Lower leg skin (tissue), 3 donors: ENCODE measurements around the gene OGN.

Experiments
- POLR2A ChIP-seq, 2 donors: fragments of 450-650 bp; IDR thresholded peaks; one replicate each; pipeline ENCODE4 v1.6.1; 2016 to 2017; ENCODE audit warnings: antibody characterized with exemption in 2 of 2, mild to moderate bottlenecking in 1 of 2, moderate library complexity in 1 of 2
- TF ChIP-seq, protein P1 (sequence below), 3 donors: fragments of 450-650 bp; IDR thresholded peaks; one replicate each; pipeline ENCODE4 v1.5.1; 2016; ENCODE audit warnings: antibody characterized with exemption in 3 of 3, mild to moderate bottlenecking in 3 of 3, moderate library complexity in 2 of 3

DNA sequence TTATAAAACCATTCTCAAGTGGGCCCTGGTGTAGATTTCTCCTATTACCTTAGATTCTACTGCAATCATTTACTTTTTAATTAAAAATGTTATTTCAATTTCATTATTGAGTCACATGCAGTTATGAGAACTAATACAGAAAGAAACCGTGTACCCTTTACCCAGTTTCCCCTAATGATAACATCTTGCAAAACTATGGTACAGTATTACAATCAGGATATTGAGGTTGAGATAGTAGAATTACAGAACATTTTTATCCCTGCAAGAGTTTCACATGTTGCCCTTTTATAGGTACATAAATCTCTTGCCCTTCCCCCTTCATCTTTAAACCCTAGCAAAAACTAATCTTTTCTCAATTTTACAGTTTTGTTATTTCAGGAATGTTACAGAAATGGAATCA, 30.9 kb upstream of the OGN start:
- TF ChIP-seq, protein P1, sequence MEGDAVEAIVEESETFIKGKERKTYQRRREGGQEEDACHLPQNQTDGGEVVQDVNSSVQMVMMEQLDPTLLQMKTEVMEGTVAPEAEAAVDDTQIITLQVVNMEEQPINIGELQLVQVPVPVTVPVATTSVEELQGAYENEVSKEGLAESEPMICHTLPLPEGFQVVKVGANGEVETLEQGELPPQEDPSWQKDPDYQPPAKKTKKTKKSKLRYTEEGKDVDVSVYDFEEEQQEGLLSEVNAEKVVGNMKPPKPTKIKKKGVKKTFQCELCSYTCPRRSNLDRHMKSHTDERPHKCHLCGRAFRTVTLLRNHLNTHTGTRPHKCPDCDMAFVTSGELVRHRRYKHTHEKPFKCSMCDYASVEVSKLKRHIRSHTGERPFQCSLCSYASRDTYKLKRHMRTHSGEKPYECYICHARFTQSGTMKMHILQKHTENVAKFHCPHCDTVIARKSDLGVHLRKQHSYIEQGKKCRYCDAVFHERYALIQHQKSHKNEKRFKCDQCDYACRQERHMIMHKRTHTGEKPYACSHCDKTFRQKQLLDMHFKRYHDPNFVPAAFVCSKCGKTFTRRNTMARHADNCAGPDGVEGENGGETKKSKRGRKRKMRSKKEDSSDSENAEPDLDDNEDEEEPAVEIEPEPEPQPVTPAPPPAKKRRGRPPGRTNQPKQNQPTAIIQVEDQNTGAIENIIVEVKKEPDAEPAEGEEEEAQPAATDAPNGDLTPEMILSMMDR (IDR thresholded peaks at IDR 0.05), result no peak
- TF ChIP-seq POLR2A (IDR thresholded peaks at IDR 0.05), result no peak
